ENCODE results near the gene ANO10.

Gene ANO10

DNA sequence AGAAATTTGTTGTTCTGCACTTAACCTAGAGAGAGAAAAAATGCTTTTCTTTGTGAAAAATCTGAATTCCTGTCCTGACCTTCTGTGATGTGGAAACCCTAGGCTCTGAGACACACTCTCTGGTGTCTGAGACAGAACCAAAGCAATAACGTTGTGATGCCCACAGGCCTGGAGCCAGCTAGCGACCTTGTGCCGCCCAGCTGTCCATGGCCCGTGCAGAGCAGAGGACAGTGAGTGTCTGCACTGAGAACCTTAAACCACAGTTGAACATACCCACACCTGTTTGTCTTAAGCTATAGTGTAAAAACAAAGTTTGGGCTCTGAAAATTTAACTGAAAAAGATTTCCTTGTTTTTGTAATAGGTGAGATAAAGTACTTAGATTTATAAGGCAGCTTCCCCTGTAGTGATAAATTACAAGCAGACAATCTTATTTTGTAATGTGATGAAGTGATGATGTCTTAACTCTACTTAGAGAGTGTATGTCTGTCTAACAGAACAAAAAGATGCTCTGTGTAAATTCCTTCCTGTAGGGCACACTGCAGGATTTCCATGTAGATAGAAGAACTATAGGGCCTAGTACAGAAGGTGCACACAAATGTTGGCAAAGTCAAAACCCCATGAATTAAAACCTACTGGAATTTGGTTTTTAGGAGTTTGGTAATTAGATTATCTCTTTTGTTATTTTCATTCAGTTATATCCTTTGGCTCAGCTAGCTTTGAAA is 272.8 kb downstream of the ANO10 start:
- Histone ChIP-seq H3K27me3 (no peaks in the 10 kb centered on the region), H3K4me1 (peaks cover 0 to 9% (median 0%) of the 10 kb centered on the region in 10 experiments; a peak in 2 of 20 replicates)
- no peak for TF ChIP-seq Cebpa-rat (IDR thresholded peaks at IDR 0.05)

DNA sequence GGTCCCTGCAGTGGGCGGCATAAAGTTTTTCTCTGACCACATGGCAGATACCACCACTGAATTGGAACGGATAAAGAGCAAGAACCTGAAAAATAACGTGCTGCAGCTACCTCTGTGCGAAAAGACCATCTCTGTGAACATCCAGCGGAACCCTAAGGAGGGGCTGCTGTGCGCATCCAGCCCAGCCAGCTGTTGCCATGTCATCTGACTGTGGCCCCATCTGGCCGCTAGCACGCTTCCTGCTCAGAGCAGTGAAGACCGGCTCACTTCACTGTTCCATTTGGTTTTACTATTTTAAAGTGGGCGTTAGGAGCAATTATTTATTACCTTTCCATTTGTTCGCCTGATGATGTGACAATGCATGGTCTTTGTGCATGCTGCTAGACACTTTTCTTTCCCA is 273.5 kb downstream of the ANO10 start:
- TF ChIP-seq Cebpa-rat (IDR thresholded peaks at IDR 0.05): no peak
- H3K4me3 ChIP-seq: no peak overlapping the region
- H3K4me2 ChIP-seq: no peak overlapping the region
- H3K9me3 ChIP-seq (replicated peaks in 1 of 11): peaks cover 37 to 59% (median 50%) of the 10 kb centered on the region in 11 experiments
- no peak overlapping the region for H3K9ac ChIP-seq
- peaks cover 86 to 100% (median 98%) of the 10 kb centered on the region in 11 experiments for H3K36me3 ChIP-seq
- H3K27ac ChIP-seq: no peak overlapping the region
- 0 out of 22 replicates have a peak, but pooled peaks cover 0 to 7% (median 0%) of the 10 kb centered on the region in 11 experiments for H4K20me1 ChIP-seq
- peaks cover 0 to 9% (median 0%) of the 10 kb centered on the region in 10 experiments; a peak in 2 of 20 replicates for H3K4me1 ChIP-seq
- H3K27me3 ChIP-seq: no peaks in the 10 kb centered on the region

More for the DNA sequence above, 272.8 kb downstream of the ANO10 start:
- H3K9ac ChIP-seq: no peak overlapping the region
- H3K4me3 ChIP-seq: no peak overlapping the region
- peaks cover 44 to 66% (median 57%) of the 10 kb centered on the region in 11 experiments for H3K9me3 ChIP-seq (replicated peaks in 1 of 11)
- 0 out of 22 replicates have a peak, but pooled peaks cover 0 to 7% (median 0%) of the 10 kb centered on the region in 11 experiments for H4K20me1 ChIP-seq
- H3K4me2 ChIP-seq: no peak overlapping the region
- H3K36me3 ChIP-seq: peaks cover 86 to 100% (median 98%) of the 10 kb centered on the region in 11 experiments
- no peak overlapping the region for H3K27ac ChIP-seq

DNA sequence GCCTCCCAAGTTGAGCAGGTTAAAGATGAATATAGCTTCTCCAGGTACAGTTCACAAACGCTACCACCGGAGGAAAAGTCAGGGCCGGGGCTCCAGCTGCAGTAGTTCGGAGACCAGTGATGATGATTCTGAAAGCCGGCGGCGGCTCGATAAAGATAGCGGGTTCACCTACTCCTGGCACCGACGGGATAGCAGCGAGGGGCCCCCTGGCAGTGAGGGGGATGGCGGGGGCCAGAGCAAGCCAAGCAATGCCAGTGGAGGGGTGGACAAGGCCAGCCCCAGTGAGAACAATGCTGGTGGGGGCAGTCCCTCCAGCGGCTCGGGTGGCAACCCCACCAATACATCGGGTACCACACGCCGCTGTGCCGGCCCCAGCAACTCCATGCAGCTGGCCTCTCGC is 274.0 kb downstream of the ANO10 start:
- Histone ChIP-seq H3K9ac (no peak overlapping the region), H3K4me3 (no peak overlapping the region), H3K36me3 (peaks cover 90 to 100% (median 98%) of the 10 kb centered on the region in 11 experiments), H3K9me3 (replicated peaks in 1 of 11) (peaks cover 31 to 54% (median 44%) of the 10 kb centered on the region in 11 experiments), H3K4me1 (peaks cover 0 to 9% (median 0%) of the 10 kb centered on the region in 10 experiments; a peak in 2 of 20 replicates), H4K20me1 (0 out of 22 replicates have a peak, but pooled peaks cover 0 to 7% (median 0%) of the 10 kb centered on the region in 11 experiments), H3K27ac (no peak overlapping the region), H3K27me3 (no peaks in the 10 kb centered on the region), H3K4me2 (no peak overlapping the region)
- TF ChIP-seq Cebpa-rat (IDR thresholded peaks at IDR 0.05): no peak

DNA sequence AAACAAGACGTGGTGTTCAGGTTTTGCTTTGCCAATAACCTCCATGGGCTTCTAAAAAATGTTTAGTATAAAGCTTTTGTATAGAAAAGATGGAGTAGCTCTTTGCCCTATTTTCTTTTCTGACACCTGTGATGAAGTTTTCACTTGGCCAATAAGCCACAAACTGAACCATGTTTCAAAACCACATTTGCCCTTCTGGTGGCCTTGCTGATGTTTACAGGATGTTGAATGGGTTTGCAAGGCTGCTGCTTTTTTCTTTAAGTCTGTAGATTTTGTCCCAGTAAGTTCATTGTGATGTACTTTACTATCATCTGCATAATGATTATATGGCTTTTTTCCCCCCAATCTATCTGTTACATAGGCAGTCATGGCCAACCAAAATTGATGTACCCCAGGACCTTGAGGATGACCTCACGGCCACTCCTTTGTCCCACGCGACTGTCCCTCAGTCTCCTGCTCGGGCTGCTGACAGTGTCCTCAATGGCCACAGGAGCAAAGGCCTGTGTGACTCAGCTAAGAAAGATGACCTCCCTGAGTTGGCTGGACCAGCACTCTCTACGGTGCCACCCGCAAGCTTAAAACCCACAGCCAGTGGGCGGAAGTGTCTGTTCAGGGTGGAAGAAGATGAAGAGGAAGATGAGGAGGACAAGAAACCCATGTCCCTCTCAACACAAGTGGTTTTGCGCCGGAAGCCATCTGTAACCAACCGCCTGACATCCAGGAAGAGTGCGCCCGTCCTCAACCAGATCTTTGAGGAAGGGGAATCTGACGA is 274.6 kb downstream of the ANO10 start:
- H3K27me3 ChIP-seq: no peaks in the 10 kb centered on the region
- H3K9ac ChIP-seq: no peak overlapping the region
- no peak overlapping the region for H3K27ac ChIP-seq
- H3K4me2 ChIP-seq: no peak overlapping the region
- peaks cover 0 to 9% (median 0%) of the 10 kb centered on the region in 10 experiments; a peak in 2 of 20 replicates for H3K4me1 ChIP-seq
- H3K36me3 ChIP-seq: peaks cover 91 to 100% (median 99%) of the 10 kb centered on the region in 11 experiments
- TF ChIP-seq Cebpa-rat (IDR thresholded peaks at IDR 0.05): no peak
- H4K20me1 ChIP-seq: 0 out of 22 replicates have a peak, but pooled peaks cover 0 to 7% (median 0%) of the 10 kb centered on the region in 11 experiments
- no peak overlapping the region for H3K4me3 ChIP-seq
- H3K9me3 ChIP-seq (replicated peaks in 1 of 11): peaks cover 25 to 48% (median 38%) of the 10 kb centered on the region in 11 experiments; a peak in 21 of 22 replicates

DNA sequence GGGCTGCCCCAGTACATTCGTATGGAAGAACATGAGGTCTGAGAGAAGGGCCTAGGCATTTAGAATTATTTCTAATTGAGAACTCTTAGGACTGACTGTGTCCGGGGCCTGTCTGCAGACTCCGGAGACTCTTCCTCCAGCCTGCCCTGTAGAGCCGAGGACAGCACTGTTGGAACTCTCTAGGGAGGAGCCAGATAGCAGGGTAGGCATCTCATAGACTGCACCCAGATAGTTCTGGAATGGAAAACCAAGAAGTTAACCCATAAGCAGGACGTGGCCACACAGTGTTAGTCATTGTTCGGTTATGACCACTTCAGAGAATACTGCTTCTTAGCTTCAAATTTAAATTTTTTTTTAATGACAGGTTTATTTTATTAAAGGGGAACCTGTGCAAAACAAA is 275.9 kb downstream of the ANO10 start:
- H3K27ac ChIP-seq: no peak overlapping the region
- H3K9ac ChIP-seq: no peak overlapping the region

DNA sequence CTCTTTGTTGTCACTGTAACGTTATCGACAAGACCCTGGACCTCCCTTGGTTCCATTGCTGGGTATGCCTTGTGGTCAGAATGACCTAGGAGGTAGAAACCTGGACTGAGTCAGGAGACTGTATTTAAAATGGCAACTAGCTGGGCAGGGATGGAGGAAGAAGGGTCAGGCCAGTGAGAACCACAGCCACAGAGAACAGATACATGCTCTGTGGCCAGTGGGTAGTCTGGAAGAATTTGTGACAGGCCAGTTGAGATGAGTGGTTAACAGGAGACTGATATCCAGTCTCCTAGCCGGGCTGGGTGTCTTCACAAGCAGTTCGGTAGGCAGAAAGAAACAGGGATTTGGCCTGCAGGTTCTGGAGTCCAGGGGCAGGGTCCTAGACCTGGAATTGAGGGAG is 276.6 kb downstream of the ANO10 start:
- H3K9ac ChIP-seq: no peak overlapping the region
- TF ChIP-seq Cebpa-rat (IDR thresholded peaks at IDR 0.05): no peak
- no peak overlapping the region for H3K4me3 ChIP-seq
- no peak overlapping the region for H3K4me2 ChIP-seq
- H3K27ac ChIP-seq: no peak overlapping the region
- H4K20me1 ChIP-seq: 0 out of 22 replicates have a peak, but pooled peaks cover 0 to 7% (median 0%) of the 10 kb centered on the region in 11 experiments
- H3K4me1 ChIP-seq: no peaks in the 10 kb centered on the region
- no peaks in the 10 kb centered on the region for H3K27me3 ChIP-seq
- H3K9me3 ChIP-seq (replicated peaks in 1 of 11): peaks cover 7 to 31% (median 19%) of the 10 kb centered on the region in 11 experiments; a peak in 17 of 22 replicates
- peaks cover 98 to 100% (median 100%) of the 10 kb centered on the region in 11 experiments for H3K36me3 ChIP-seq

More for the DNA sequence above, 275.9 kb downstream of the ANO10 start:
- H3K4me2 ChIP-seq: no peak overlapping the region
- peaks cover 96 to 100% (median 99%) of the 10 kb centered on the region in 11 experiments for H3K36me3 ChIP-seq
- peaks cover 13 to 35% (median 25%) of the 10 kb centered on the region in 11 experiments; a peak in 20 of 22 replicates for H3K9me3 ChIP-seq (replicated peaks in 1 of 11)
- no peak for TF ChIP-seq Cebpa-rat (IDR thresholded peaks at IDR 0.05)
- peaks cover 0 to 3% (median 0%) of the 10 kb centered on the region in 10 experiments; a peak in 1 of 20 replicates for H3K4me1 ChIP-seq
- no peak overlapping the region for H3K4me3 ChIP-seq
- 0 out of 22 replicates have a peak, but pooled peaks cover 0 to 7% (median 0%) of the 10 kb centered on the region in 11 experiments for H4K20me1 ChIP-seq
- no peaks in the 10 kb centered on the region for H3K27me3 ChIP-seq

DNA sequence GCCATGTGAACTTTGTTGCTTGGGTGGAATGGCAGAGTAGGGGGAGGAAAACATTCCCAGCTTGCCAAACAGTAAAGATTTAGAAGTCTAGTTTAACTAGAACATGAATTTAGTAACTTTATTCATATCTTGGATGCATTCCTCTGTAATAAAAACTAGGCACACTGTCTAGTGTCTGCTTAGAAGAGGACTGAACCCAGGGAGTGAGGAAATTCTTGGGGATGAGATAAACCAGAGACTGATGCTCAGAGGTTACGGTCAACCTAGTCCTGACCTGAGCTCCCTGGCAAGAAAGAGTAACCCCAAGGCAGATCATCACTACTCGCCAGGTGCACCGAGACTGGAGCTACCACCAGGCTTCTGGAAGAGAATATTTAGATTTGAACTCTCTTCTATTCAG is 277.3 kb downstream of the ANO10 start:
- Histone ChIP-seq H3K4me1 (no peaks in the 10 kb centered on the region), H3K36me3 (peaks cover 97 to 100% (median 99%) of the 10 kb centered on the region in 11 experiments), H3K4me2 (no peak overlapping the region), H3K4me3 (no peak overlapping the region), H3K9me3 (replicated peaks in 1 of 11) (peaks cover under 1 to 24% (median 12%) of the 10 kb centered on the region in 11 experiments; a peak in 18 of 22 replicates), H4K20me1 (0 out of 22 replicates have a peak, but pooled peaks cover 0 to 7% (median 0%) of the 10 kb centered on the region in 11 experiments), H3K9ac (no peak overlapping the region), H3K27ac (no peak overlapping the region), H3K27me3 (no peaks in the 10 kb centered on the region)
- TF ChIP-seq Cebpa-rat (IDR thresholded peaks at IDR 0.05): no peak

DNA sequence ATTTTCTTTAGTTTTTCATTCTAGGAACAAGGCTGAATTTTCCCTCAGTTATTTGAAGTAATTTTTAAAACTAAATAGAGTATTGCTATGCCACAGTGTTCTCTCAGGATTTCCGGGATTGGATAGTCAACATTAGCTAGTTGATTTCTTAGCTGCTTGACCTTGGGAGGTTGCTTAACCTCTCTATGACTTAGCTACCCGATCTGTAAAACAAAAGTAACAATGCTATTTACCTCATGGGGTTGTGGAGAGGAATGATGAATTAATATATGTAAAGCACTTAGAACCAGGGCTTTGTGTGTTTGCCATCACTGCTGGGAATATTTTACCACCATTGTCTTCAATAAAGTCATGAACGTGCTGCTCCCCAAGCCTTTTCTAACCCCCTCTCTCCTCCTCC is 278.0 kb downstream of the ANO10 start:
- Histone ChIP-seq H3K9ac (no peak overlapping the region), H3K4me3 (no peak overlapping the region), H3K36me3 (peaks cover 97 to 100% (median 99%) of the 10 kb centered on the region in 11 experiments), H4K20me1 (0 out of 22 replicates have a peak, but pooled peaks cover 0 to 7% (median 0%) of the 10 kb centered on the region in 11 experiments), H3K4me2 (no peak overlapping the region), H3K9me3 (replicated peaks in 1 of 11) (peaks cover 7 to 26% (median 17%) of the 10 kb centered on the region in 11 experiments), H3K4me1 (no peaks in the 10 kb centered on the region), H3K27ac (no peak overlapping the region), H3K27me3 (no peaks in the 10 kb centered on the region)
- TF ChIP-seq Cebpa-rat (IDR thresholded peaks at IDR 0.05): no peak

Data from BLaER1 treated with 17β-estradiol and CSF1 and Interleukin-3, amounts not matched to agents 10 nM and 100 nM (cell line).